H1 (cell line): ENCODE data around the gene NKAPD1.

Experiments
- CHD1 ChIP-seq: IDR thresholded peaks from 2 replicates; pipeline ENCODE4 v1.6.1; 2012; ENCODE audit warnings: low read depth, low read length, improper control_type of control experiment
- CTCF ChIP-seq, 3 experiments: IDR thresholded peaks; 1 replicate in 2 of 3; 2 replicates in 1 of 3; pipeline versions ENCODE4 v1.5.1 to v1.6.1; 2011; ENCODE audit warnings: low read length in 3 of 3, mild to moderate bottlenecking in 3 of 3, inconsistent platforms in 2 of 3, low read depth in 1 of 3, moderate library complexity in 1 of 3; ENCODE audit not compliant: insufficient read depth in 1 of 3; ENCODE audit errors: control extremely low read depth in 1 of 3
- EP300 ChIP-seq, 2 experiments: IDR thresholded peaks; 1 replicate in 1 of 2; 2 replicates in 1 of 2; pipeline ENCODE4 v1.6.1; 2011 to 2012; ENCODE audit warnings: low read depth in 2 of 2, low read length in 2 of 2, mild to moderate bottlenecking in 2 of 2, borderline replicate concordance in 1 of 2, inconsistent platforms in 1 of 2, moderate library complexity in 1 of 2
- HDAC2 ChIP-seq, 2 experiments: fragments of 300-600 bp in 1 of 2; sonication (generic) in 1 of 2; IDR thresholded peaks; 2 replicates each; pipeline ENCODE4 v1.6.1; 2011 to 2012; ENCODE audit warnings: low read depth in 2 of 2, low read length in 2 of 2, mild to moderate bottlenecking in 2 of 2, moderate library complexity in 2 of 2, borderline replicate concordance in 1 of 2, inconsistent platforms in 1 of 2
- MAFK ChIP-seq: IDR thresholded peaks from 2 replicates; pipeline ENCODE4 v1.6.1; 2012; ENCODE audit warnings: low read depth, mild to moderate bottlenecking, improper control_type of control experiment, low read length
- MAX ChIP-seq: IDR thresholded peaks from 2 replicates; pipeline ENCODE4 v1.6.1; 2012; ENCODE audit warnings: inconsistent platforms
- POLR2A ChIP-seq, 2 experiments: IDR thresholded peaks; 1 replicate in 1 of 2; 2 replicates in 1 of 2; pipeline ENCODE4 v1.6.1; 2011; ENCODE audit warnings: low read depth in 2 of 2, low read length in 2 of 2, mild to moderate bottlenecking in 2 of 2; ENCODE audit errors: control extremely low read depth in 1 of 2
- RBBP5 ChIP-seq: IDR thresholded peaks from 2 replicates; pipeline ENCODE4 v1.7.1; 2012; ENCODE audit warnings: low read depth, mild to moderate bottlenecking, inconsistent platforms, low read length, moderate library complexity, borderline replicate concordance
- SRF ChIP-seq: IDR thresholded peaks from 2 replicates; pipeline ENCODE4 v1.6.1; 2011; ENCODE audit warnings: mild to moderate bottlenecking, low read depth, low read length, moderate library complexity
- TAF1 ChIP-seq: IDR thresholded peaks from 2 replicates; pipeline ENCODE4 v1.6.1; 2011; ENCODE audit warnings: mild to moderate bottlenecking, low read depth, low read length

- TF ChIP-seq CHD1 (no peak), MAX (no peak), TAF1 (no peak), CTCF (IDR thresholded peaks at IDR 0.05; ENCODE audit: control extremely low read depth in 1 of 3, insufficient read depth in 1 of 3, low read depth in 1 of 3, low read length in 3 of 3) (no peak), HDAC2 (IDR thresholded peaks at IDR 0.05; ENCODE audit: borderline replicate concordance in 1 of 2, low read depth in 2 of 2, low read length in 2 of 2) (no peak), RBBP5 (no peak), EP300 (IDR thresholded peaks at IDR 0.05; ENCODE audit: borderline replicate concordance in 1 of 2, low read depth in 2 of 2, low read length in 2 of 2) (no peak), SRF (no peak), MAFK (no peak), POLR2A (IDR thresholded peaks at IDR 0.05; ENCODE audit: control extremely low read depth in 1 of 2, low read depth in 2 of 2, low read length in 2 of 2) (no peak)
Measured at GRCh38 chr11:112044961-112045360, 29.1 kb upstream of the NKAPD1 start.
